GM19193 (cell line): ENCODE data around the gene LARP1.

Experiments
- POLR2A ChIP-seq: IDR thresholded peaks from 4 replicates; pipeline ENCODE4 v1.6.1; 2011; ENCODE audit not compliant: insufficient read depth, insufficient read length; ENCODE audit errors: extremely low read depth

Gene LARP1

GRCh38 chr5:154794525-154795234, 39.5 kb downstream of the LARP1 start:
- no peak for TF ChIP-seq POLR2A

DNA sequence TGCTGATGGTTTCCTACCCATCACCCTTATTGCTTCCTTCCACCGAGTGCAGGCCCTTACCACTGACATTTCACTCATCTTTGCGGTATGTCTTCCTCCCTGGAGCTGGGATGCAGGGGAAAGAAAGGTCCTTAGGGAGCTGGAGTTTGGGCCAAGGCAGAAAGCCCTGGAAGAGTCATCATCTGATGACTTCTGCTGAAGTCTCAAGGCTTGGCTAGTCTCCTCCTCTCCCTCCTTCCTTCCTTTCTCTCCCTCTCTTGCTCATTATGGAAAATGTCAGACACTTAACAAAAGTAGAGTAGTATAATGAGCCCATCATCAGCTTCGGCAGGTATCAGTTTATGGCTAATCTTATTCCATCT, 40.0 kb downstream of the LARP1 start:
- TF ChIP-seq POLR2A: no peak

- no peak for TF ChIP-seq POLR2A
Observed at GRCh38 chr5:154797762-154798161, 42.6 kb downstream of the LARP1 start.

DNA sequence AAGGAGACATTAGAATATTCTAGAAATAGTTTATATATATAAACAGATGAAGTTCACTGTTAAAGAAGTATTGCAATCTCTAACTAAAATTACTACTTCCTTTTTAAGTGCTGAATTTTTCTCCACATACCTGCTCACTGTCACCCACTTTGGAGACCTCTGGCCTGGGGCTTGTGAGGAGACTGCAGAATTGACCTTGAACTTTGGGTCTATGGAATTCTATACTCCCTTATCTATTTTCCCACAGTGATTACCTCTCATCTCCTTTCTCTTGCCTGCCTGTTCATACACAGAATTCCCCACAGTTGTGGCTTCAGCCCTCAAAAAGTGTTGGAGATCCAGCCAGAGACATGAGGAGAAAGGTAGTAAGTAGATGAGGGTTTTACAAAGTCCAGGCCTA, 45.4 kb downstream of the LARP1 start:
- TF ChIP-seq POLR2A: no peak

DNA sequence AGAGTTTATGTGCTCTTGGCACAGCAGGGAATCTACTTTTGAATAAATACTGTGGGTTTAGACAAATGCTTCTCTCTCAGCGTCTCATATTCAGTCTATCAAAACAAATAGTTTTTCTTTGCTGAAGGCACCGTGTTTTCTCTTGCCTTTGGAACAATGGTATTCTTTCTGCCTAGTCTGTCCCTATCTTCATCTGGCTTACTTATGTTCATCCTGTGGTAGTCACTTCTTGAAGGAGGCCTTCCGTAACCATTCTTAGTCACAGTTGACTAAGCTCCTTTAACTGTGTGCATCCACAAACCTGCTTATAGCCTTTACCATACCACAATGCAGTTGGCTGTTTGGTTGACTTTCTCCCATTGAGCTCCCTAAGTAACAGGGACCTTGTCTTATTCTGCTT, 45.9 kb downstream of the LARP1 start:
- TF ChIP-seq POLR2A: no peak

DNA sequence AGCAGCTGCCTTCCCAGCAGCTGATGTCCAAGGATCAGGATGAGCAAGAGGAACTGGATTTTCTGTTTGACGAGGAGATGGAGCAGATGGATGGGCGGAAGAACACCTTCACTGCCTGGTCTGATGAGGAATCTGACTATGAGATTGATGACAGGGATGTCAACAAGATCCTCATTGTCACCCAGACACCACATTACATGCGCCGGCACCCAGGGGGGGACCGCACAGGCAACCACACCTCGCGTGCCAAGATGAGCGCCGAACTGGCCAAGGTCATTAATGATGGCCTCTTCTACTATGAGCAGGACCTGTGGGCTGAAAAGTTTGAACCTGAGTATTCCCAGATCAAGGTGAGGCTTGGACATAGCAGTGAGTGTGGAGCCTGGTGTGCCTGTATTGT, 46.9 kb downstream of the LARP1 start:
- no peak for TF ChIP-seq POLR2A

DNA sequence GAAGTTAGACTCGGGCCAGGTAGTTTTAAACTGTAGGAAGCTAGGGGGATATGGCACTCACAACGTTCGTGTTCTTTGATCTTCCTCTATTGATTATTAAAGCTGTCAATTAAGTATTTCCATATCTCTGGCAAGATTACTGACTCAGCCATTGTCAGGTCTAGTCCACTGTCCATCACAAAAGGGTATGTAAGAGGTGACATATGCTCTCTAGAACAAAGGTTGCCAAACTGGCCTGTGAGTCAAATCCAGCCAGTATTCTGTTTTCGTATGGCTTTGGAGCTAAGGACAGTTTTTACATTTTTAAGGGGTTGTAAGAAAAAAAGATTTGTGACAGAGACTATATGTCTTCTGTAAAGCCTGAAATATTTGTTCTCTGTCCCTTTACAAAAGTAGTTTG, 51.0 kb downstream of the LARP1 start:
- no peak for TF ChIP-seq POLR2A

DNA sequence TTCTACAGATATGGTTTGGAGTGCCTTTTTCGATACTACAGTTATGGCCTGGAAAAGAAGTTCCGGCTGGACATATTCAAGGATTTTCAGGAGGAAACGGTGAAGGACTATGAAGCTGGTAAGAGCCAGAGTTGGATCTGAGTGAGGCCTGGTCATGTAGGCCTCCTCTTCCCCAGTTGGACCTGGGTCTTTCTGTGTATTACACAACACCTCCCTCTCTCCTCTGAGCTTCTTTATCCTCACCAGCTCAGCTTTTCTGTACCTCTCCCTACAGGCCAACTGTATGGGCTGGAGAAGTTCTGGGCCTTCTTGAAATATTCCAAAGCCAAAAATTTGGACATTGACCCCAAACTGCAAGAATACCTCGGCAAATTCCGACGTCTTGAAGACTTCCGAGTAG, 56.1 kb downstream of the LARP1 start:
- no peak for TF ChIP-seq POLR2A

DNA sequence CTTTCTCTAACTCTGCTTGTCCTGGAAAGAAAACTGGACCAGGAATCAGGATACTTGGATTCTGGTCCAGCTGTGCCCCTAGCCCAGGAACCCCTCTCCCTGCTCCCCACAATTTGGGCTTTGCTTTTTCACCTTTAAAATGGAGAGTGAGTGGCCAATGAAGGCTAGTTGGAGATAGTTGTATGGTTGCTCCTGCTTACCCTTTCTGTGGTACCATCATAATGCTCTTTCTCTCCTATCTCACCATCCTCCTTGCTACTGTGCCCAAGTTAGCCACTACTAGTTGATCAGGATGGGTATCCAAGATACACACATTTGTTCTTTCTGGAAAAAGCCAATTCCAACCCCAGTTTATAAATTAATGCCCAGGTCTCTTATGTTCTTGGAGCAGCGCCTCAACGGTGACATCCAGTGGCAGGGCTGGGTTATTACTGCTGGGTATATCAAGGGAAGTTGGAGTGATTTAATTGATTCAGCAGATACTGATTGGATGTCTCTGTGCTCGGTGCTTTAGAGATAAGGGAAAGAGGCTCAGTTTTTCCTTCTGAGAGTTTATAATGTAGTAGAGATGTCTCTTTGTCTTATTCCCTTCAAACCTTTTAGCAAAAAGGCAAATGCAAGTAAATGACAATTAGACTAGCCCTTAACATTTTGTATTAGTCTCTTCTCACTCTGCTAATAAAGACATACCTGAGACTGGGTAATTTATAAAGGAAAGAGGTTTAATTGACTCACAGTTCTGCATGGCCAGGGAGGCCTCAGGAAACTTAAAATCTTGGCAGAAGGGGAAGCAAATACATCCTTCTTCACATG, 56.7 kb downstream of the LARP1 start:
- TF ChIP-seq POLR2A: no peak

GRCh38 chr5:154813158-154813557, 58.0 kb downstream of the LARP1 start:
- TF ChIP-seq POLR2A: no peak

DNA sequence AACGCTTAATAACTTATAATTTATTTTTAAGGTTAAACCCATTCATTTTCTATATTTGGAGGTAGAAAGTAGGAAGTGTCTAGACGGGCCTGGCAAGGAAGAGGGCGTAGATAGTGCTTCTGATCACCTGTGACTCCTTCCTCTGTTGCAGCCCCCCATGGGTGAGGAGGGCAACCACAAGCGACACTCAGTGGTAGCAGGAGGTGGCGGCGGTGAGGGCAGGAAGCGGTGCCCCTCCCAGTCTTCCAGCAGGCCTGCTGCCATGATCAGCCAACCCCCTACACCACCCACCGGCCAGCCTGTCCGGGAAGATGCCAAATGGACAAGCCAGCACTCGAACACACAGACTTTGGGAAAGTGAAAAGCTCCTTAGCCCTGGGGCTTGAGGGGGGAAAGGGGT, 58.6 kb downstream of the LARP1 start:
- TF ChIP-seq POLR2A: no peak

DNA sequence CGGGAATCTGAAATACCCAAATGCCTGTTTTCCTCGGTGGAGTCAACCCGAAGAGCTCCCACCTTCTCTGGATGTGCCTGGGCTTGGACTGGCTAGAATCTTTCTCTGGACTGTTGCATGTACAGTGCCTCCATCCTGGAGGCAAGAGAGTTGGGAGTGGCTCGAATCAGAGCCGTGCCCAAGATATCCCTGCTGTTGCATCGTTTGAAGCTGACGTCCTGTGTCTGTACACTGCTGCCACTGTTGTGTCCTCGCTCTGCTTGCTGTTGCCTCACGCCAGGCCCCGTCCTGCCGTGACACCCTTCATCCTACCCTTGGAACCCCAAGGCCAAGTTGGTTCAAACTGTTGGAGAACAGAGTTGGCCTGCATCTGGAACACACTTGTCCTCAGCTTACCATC, 59.8 kb downstream of the LARP1 start:
- no peak for TF ChIP-seq POLR2A

- TF ChIP-seq POLR2A: no peak
Observed at GRCh38 chr5:154815684-154816247, 60.6 kb downstream of the LARP1 start.

GRCh38 chr5:154816891-154817492, 61.8 kb downstream of the LARP1 start:
- TF ChIP-seq POLR2A: no peak

DNA sequence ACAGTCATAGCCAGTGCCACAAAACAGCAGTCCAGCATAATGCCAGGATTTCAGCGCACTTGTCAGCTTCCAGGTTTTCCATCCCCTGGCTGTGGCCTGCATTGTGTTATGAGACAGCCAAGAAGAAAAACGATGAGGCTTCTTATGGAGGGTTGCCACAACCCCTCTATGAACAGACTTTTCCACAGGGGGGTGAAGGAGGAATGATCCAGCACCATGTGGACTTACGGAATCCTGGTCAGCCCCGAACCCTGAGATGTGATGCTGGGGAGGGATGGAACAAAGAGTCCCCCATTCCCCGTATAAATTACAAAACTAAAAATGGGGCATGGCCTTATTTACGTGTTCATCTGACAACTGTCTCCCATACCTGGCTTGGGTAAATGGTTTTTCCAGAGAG, 62.6 kb downstream of the LARP1 start:
- no peak for TF ChIP-seq POLR2A

DNA sequence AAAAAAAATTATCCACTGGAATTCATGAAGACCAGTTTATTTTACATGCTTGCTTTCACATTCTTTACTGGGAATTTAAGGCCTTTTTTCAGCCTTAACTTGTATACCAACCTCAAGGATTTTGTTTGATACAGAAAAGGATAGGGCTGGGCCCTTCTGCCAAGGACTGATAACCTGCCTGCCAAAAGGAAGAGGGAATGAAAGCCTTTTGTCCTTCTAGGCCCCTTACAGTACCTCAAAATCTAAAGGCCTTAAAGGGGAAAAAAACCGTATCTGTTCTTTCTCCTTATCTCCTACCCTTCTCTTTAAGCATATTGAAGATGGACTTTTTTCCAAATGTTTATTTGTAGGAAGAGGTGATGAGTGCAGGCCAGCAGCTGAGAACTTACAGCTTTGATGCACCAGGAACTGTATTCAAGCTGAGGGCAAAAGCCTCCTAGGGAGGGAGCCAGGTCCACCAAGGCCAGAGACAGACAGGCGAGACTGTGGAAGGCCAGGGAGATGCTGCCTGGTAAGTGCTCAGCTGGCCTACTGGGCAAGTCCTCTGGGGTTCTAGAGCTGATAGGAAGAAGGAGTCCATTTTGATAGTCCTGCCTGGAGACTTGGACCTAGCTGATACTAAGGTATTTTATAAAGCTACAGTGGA, 63.4 kb downstream of the LARP1 start:
- TF ChIP-seq POLR2A: no peak

DNA sequence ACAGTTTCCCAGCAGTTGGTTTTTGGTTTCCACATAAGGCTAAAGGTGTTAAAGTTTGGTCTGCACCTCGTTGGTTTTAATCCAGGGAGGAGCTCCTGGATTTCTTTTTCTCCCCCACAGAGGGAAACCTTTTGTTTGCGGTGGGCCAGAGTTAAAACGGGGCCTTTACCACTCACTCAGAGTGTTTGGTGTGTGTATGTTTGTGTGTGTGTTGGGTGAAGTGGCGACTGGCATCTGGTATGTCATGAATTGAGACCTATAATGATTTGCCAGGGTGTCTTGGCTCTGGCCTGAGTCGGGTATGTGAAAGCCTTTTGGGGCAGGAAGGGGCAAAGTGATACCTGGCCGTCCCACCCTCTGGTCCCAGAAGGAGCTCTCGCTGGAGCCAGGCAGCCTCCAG, 64.4 kb downstream of the LARP1 start:
- TF ChIP-seq POLR2A: no peak
